ENCODE data around the gene MOB3A.

Gene MOB3A

GRCh38 chr19:2122982-2123381 is 26.9 kb upstream of the MOB3A start:
- DNase-seq, result no peak

DNA sequence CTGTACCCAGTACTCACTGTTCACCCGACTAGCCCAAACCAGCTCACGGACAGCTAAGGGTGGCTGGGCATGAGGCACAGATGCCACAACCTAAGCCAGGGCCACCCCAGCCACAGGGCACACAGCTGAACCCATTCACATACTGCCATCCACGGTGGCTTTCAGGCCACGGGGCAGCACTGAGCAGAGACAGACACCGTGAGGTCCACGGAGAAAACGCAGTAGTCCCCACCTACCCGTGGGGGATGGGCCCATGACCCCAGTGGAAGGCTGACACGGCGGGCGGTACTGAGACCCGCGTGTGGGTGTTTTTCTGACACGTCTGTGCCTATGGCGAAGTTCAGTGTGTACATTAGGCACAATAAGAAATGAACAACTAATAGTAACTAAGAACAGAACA is 26.1 kb upstream of the MOB3A start:
- no peak for DNase-seq

DNA sequence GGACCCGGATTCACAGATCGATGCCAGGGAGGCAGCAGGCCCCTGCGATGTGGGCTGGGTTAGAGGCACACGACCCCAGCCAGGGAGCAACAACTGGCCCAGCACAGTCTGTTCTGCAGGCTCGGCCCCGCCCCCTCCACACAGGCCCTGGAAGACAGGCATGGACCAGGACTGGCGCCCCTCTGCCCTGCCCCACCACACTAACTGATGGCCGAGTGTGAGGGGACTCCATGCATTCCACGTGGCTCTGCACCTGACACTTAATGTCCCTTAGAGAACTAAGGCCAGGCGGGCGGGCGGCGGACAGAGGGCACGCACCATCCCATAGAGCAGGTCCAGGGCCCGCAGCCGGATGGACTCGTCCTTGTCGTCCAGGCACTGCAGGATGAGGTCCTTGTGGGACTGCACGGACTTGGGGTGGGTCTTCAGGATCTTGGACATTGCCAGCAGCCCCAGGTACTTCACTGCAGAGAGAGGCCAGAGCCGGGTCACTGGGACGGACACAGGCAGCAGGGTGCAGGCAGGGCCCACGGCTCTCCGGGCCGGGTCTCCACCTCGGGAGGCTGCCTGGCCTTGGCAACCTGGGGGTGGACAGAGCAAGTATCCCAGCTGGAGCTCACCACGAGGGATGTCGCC is 25.4 kb upstream of the MOB3A start:
- DNase-seq, result no peak

DNA sequence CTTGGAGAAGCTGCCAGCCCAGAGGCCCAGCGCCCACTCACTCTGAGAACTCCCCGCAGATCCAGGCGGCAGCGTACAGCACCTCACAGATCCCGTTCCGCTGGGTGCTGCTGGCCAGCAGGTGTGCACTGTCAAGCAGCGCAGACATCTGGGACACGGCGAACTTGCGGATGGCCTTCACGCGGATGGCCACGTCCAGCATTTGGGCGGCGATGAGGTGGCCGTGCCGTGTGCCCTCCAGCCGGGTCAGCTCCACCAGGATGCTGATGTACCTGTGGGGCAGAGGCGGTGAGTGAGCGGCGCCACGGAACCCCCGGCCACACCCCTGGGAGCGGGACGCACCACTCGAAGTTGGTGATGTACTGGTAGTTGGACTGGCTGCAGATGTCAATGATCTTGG is 24.7 kb upstream of the MOB3A start:
- DNase-seq, result no peak

DNA sequence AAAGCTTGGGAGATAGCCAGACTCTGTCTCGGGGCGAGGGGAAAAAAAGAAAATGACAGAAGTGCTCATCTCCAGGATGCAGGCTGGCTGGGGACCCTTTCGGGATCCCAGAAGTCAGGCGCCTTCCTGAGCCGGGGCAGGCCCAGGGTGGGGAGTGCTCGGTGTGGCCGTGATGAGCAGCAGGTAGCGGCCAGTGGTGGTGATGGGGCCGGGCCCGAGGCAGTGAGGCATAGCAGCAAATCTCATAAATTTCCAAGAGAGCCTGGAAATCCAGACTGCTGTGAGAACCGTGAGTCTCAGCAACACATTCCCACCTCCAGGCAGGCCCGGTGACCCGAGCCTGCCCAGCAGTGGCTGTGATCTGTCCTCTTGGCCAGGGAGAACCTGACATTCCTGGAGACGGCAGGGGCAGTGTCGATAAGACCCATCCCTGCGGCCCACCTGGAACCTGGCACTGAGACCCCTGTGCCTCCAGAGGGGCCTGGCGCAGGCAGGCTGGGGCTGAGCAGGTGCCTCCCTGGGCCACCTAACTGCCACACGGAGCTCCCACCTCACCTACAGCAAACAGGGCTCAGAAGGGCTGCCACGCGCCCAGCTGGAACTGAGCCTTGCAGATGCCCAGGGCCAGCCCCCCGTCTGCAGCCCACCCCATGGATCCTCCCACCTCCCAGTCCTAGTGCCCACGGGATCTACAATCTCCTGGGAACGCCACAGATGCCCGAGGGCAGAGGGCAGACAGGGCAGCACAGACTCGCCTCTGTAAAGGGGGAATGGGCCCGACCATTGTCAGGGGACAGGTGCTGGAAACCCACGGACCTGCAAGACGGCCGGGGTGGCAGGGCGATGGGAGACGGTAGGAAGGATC is 24.0 kb upstream of the MOB3A start:
- no peak for DNase-seq

DNA sequence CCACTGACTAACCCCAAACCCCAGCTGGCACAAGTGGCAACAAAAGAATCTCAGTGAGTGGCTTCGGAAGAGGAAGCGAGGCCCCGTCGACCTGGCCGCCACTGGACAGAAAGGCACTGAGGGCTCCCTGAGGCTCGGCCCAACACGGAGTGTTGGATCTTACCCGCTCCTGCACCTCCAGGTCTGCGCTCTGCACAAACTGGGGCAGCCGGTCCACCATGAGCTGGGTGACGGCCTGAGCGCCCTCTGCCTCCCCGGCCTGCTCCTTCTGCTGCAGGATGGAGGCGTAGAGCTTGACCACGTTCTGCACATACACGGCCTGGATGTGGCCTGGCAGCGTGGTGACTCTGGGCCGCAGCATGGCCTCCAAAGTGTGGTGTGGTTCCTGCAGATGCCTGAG is 22.3 kb upstream of the MOB3A start:
- no peak for DNase-seq

- no peak for DNase-seq
Measured at GRCh38 chr19:2117215-2117960, 21.3 kb upstream of the MOB3A start.

GRCh38 chr19:2116507-2116906 is 20.4 kb upstream of the MOB3A start:
- no peak for DNase-seq

GRCh38 chr19:2115911-2116426 is 19.8 kb upstream of the MOB3A start:
- DNase-seq, result no peak

GRCh38 chr19:2115324-2115723 is 19.2 kb upstream of the MOB3A start:
- DNase-seq, result no peak

DNA sequence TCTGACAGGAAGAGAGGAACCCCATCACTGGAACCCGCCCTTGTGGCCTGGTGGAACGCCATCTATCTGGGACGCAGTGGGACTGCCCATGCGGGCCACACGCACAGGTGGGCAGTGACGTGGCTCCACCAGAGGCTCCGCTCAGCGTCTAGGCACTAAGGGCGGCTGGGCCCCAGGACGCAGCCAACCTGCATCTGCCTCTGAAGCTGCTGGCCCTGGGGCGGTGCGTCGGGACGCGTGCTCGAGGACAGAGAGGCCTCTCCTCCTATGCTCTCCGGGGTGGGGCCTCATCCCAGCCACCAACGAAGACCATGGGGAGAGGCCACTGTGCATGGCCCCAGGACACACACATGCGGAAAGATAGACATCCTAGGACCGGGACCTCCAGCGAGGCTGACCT is 18.7 kb upstream of the MOB3A start:
- no peak for DNase-seq

GRCh38 chr19:2114218-2114617 is 18.1 kb upstream of the MOB3A start:
- DNase-seq, result no peak

DNA sequence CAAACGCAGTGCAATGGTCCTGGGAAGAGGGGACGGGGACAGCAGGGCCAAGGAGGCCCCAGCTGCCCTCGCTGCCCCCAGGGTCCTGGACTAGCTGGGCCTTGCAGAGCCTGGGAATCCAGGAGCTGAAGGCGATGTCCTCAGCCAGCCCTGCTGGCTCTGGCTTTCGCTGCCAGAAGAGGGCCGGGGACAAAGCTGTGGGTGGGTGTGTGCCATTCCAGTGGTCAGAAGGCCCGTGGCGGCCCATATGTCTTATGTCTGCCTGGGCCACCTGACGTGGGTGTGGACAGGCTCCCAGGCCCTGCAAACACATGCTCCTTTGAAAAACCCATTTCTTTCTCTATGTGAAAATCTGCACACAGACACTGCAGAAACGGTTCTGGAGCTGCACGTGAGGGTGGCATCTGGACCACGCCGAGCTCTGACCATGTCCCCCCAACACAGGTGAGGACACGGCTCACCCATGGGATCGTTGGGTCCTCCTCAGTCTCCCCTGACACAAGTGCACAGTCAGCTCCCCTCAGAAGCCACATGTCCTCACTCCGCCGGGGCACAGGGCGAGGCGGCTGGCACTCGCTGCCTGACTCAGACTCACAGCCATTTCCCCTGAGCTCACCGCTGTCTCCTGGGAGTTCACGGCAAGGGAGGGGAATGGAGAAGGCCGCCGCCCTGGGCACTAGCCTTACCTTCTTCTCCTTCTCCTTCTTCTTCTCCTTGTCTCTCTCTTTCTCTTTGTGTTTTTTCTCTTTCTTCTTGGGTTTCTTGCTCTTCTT is 17.5 kb upstream of the MOB3A start:
- DNase-seq, result no peak

DNA sequence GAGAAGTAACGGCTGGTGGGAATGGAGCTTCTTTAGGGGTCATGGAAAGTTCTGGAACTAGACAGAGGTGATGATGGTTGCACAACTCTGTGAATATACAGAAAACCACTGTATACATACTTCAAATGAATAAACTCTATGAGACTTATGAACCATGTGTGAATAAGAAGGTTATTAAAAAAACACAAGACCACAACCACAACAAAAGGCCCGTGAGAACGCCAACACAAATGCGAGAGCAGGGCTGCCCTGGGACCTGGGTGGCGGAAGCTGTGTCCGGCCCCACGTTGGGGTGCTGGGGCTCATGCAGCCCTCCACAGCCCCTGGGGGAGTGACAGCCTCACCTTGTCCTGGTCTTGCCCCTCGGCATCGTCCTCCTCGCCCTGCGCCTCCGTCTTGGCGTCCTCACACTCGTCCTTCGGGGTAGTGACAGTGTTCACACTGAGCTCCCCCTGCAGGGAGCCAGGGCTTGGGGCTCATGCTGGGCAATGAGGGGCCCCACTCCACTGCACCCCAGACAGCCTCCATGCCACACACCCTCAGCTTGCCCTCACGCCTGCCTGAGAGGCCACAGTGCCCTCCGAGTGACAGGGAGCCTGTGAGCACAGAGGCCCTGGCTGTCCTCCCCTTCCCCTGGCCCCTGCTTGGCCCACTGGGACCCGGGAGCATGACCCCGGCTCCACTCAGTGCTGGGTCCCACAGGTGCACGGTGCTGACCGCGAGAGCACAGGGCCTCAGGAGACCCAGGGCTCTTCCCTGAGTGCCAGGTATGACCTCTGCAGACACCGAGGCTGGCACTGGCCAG is 16.6 kb upstream of the MOB3A start:
- DNase-seq, result no peak

- DNase-seq, result no peak
Measured at GRCh38 chr19:2111886-2112285, 15.8 kb upstream of the MOB3A start.

GRCh38 chr19:2111425-2111824 is 15.3 kb upstream of the MOB3A start:
- DNase-seq, result no peak

- no peak for DNase-seq
Measured at GRCh38 chr19:2110822-2111221, 14.7 kb upstream of the MOB3A start.

GRCh38 chr19:2109046-2109864 is 13.1 kb upstream of the MOB3A start:
- DNase-seq, result no peak

GRCh38 chr19:2108251-2109016 is 12.3 kb upstream of the MOB3A start:
- no peak for DNase-seq

- DNase-seq, result no peak
Measured at GRCh38 chr19:2103045-2103707, 7.0 kb upstream of the MOB3A start.

Data from SW 1271 (cell line).